ENCODE data around the gene ARFRP1.
A peak's percentile ranks its signal among the peaks of the same experiment; 100 is the strongest.

ARFRP1 gene

GRCh38 chr20:63707558-63708300 lies at the start of gene ARFRP1, which contains the start of gene ZGPAT:
Gene ARFRP1 (minus strand): TSS chr20:63707976. CDS start chr20:63707091, 885 bp downstream.
Gene ZGPAT (plus strand): TSS chr20:63708039. CDS start chr20:63708581, 542 bp downstream.
- peak; percentile 89 for DNase-seq

GRCh38 chr20:63756648-63756991 lies 48.8 kb upstream of the ARFRP1 start:
- peak; percentile 48 for DNase-seq

DNA sequence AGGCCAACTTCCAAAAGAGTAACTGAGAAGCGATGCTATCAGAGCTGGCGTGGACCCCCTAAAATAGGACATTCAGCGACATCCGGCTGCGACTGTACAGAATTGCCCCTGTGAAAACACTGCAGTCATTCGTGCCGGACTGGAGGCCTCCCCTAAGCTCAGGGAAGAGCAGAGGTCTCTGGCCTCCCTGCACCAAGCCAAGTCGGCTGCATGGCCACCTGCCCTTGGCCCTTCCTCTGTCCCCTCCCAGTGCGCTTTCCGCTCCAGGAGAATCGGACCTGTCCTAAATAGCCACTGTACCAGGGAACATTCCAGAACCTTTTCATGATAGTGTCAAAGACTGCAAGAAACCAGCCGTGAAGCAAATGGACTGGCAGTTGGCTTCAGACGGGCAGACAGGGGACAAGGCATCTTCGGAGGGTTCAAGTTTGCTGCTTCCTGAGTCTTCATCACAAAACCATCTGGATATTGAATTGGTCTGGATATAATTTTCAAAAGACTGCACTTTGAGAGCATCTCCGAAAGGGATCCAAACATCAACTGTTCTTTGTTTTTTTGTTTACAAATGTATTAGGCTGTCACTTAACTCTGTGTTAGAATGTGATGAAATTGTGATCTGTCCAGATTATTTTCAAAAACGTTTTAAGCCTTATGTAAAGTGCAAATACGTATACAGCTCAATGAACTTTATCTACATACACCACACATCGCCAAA lies 48.3 kb upstream of the ARFRP1 start:
- no peak for DNase-seq

DNA sequence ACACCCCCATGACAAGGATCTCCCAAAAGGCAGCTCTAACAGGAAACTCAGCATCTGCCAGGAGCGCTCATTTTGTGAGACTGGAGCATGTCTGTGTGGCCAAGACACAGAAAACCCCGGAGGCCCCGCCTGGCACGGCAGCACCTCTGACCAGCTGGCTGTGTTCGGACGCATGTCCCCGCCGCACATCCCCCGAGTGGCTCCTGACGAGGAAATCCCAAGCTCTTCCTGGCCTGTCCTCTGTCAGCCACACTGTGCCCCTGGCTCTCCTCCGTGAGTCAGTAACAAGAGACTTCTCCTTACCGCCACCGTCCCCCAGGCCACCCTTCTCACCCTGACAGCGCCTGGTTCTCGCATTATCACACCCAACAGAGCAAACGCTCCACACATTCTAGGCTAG lies 46.2 kb upstream of the ARFRP1 start:
- DNase-seq: no peak

DNA sequence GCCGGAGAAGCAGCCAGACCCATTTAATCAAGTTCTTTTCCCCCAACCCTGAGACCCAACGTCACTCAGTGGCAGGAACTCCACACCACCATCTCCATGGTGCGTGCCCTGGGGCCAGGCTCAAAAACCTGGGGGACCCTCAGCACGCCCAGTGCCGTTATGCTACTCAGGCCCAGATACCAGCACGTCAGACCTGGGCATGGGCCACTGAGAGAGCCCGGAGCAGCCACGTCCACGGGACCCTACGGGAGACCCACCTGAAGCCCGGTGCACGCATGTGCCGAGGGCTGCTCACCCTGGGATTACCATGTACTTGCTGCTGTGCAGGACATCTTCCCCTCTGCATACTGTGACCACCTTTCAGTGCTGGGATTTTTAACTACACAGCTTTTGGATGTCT lies 45.6 kb upstream of the ARFRP1 start:
- DNase-seq: no peak

GRCh38 chr20:63752411-63753101 lies 44.8 kb upstream of the ARFRP1 start:
- no peak for DNase-seq

GRCh38 chr20:63751471-63752271 lies 43.9 kb upstream of the ARFRP1 start:
- DNase-seq: peak; percentile 19

- DNase-seq: peak; percentile 67
Measured at GRCh38 chr20:63750807-63751470, 43.2 kb upstream of the ARFRP1 start.

GRCh38 chr20:63749597-63750508 lies 42.1 kb upstream of the ARFRP1 start:
- DNase-seq: no peak

DNA sequence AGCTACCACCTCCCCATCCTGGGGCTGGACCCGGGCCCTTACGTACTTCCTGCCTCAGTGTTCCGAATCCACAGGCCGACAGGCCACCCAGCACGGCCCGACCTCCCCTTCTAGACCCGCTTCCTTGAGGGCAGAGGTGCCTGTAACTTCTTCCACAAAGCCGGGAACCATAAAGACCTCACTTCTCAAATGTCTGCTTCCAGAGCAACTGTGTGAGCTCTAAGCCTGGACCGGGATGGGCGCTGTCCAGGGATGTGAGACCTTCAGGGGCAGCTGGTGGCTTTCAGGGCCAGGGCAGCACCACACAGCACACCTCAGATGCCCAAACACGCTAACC lies 41.1 kb upstream of the ARFRP1 start:
- DNase-seq: no peak

GRCh38 chr20:63748070-63748933 lies 40.5 kb upstream of the ARFRP1 start:
- DNase-seq: no peak

GRCh38 chr20:63747622-63748069 lies 39.9 kb upstream of the ARFRP1 start:
- no peak for DNase-seq

DNA sequence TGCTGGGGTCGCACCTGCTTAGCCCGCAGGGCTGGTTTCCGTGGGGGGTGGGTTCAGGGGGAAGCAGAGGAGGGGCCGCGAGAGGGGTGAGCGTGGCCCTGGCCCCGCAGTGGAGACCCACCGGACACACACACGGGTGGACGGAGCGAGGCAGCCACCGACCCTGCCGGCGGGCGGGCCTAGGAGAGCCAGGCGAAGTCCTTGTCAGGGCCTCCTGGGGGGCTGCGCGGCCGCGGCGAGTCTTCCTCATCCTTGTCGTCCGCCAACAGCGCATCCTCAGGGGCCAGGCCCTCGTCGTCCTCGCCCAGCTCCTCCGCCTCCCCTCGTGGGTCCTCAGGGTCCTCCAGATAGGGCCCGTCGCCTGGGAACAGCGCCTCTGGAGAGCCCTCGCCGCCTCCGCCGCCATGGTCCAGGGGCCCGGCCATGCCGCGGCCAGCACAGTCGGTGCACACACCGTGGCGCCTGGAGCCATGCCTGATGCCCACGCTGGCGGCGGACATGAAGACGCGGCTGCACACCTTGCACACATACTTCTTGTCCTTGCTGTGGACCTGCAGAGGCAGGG lies 39.1 kb upstream of the ARFRP1 start:
- no peak for DNase-seq

- no peak for DNase-seq
Measured at GRCh38 chr20:63745961-63746731, 38.4 kb upstream of the ARFRP1 start.

DNA sequence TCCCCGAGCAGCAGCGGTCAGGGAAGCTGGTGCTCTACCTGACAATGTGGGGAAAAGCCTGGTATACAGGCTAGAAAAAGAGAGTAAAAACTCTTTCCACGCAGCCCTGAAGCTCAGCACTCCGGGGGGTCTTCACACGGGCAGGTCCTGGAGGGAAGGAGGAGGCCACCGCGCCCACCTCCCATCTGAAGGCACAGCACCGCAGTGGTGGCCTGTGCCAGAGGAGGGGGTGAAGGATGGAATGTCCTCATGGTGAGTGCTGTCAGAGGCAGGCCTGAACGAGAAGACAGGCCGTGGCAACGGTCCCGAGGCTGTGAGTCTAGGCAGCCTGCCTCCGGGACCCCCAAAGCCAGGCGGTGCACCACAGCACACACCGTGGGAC lies 37.6 kb upstream of the ARFRP1 start:
- no peak for DNase-seq

DNA sequence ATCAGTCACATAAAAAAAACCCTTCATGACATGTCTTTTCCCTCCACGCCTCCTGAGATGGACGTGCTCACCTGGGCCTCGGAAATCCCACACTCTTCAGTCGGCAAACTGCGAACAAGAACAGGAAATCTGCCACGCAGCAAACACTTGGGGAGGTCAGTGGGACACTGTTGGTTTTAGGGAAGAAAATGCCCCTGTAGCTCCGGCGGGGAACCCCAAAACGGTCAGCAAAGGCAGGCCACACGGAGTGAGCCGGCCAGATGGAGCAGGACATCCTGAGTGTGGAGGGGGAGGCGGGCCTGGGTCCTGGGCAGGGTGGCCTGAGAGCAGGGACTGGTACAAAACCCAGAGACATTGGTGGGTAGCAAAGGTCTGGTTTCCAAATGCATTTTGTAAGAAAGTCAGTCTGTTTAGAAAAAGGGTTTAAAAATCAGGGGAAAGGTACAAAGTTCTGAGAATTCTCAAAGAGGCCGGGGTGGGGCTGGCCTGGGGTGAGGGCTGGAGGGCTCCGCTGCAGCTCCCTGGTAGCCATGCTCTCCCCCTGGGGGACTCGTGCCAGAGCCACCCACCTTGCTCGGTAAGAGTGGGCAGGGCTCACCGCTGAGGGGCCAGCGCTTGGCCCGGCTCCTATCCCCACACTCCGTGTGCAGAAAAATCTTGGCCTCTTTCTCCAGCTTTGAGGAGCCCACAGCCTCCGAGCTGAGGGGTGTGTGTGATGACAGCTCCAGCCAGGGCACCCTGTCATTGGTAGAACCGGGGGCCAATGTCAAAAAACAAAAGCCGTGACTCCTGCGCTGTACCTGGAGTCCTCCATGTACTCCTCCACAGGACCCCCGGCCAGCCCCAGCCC lies 37.0 kb upstream of the ARFRP1 start:
- no peak for DNase-seq

GRCh38 chr20:63744158-63744557 lies 36.4 kb upstream of the ARFRP1 start:
- no peak for DNase-seq
